Measurements from ENCODE around the gene STT3B. TPM values are rescaled to one million over a fixed set of nuclear protein-coding genes. Genes with fewer than 3 reads are reported as not detected.

Gene STT3B
- total and polyA plus RNA-seq, 2 of the 4 experiments (the other 2 are of a cell fraction) = 45.5 to 86.4 TPM

DNA sequence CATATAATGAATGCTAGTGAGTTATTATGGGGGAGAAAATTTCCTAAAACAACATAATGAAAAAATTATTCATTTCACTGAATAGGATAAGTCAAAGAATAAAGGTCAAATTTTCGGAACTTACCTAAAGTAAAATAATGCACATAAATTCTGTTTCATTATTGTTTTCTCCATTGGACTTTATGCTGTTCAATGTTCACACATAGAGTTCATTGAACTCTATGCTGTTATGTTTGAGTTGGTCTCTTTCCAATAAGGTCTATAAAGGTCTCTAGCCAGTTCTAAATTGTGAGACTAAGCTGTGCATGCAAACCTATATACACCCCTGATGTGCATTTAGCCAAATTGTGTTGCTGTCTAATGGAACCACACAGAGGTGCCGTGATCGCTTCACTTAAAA, 28.5 kb upstream of the STT3B start:
- no peak overlapping the region for H2BK5ac ChIP-seq (ENCODE audit: low read depth, low read length, poor library complexity, severe bottlenecking)
- peaks cover 11% of the 10 kb centered on the region for H3K27me3 ChIP-seq (ENCODE audit: control insufficient read depth, insufficient read depth, low read length)
- H3K9me1 ChIP-seq (ENCODE audit: insufficient read depth, low read length) = no peaks in the 10 kb centered on the region
- no peak overlapping the region for H3K4me3 ChIP-seq (ENCODE audit: insufficient read depth, low read depth, low read length)
- H3K18ac ChIP-seq (ENCODE audit: low read depth, low read length) = no peak overlapping the region
- ChIA-PET CTCF (no interaction called here), POLR2A (ENCODE audit: unreplicated experiment) (no interaction called here)
- no peak overlapping the region for H4K91ac ChIP-seq (ENCODE audit: insufficient read depth, low read depth, low read length)
- WGBS, 2 experiments (ENCODE audit: extremely low coverage in 2 of 2, insufficient read length in 1 of 2) = no CpG with 5 or more reads among the region's 3 CpGs
- H3K9ac ChIP-seq (ENCODE audit: low read depth, low read length) = no peak overlapping the region
- no peak overlapping the region for H2BK120ac ChIP-seq (ENCODE audit: low read depth, low read length)
- no peak overlapping the region for H3K14ac ChIP-seq (replicated peaks; ENCODE audit: low read depth, low read length)
- no peaks in the 10 kb centered on the region for H4K20me1 ChIP-seq (ENCODE audit: insufficient read depth, low read length)
- no peak overlapping the region for H3K4ac ChIP-seq (ENCODE audit: low read depth, low read length)
- H2BK20ac ChIP-seq (ENCODE audit: low read depth, low read length) = no peak overlapping the region
- H3K4me2 ChIP-seq (ENCODE audit: low read depth, low read length) = no peak overlapping the region
- no peak overlapping the region for H3K27ac ChIP-seq (ENCODE audit: insufficient read depth, low read length)
- ATAC-seq (ENCODE audit: low read depth) = no peak
- DNase-seq = no peak
- no peak overlapping the region for H3K56ac ChIP-seq (ENCODE audit: extremely low read depth, insufficient read depth, low read length)
- no peak overlapping the region for H2BK15ac ChIP-seq (ENCODE audit: low read depth, low read length)
- dilution Hi-C loops (cut with HindIII; ENCODE audit: low sequenced_read_pairs, unreplicated experiment) = no loop called here
- no TSS peak for BruUV-seq (replicated peaks)
- no peak overlapping the region for H2AK9ac ChIP-seq (replicated peaks; ENCODE audit: low read depth, low read length, poor library complexity)
- no peak overlapping the region for H2AFZ ChIP-seq (replicated peaks; ENCODE audit: low read length, poor library complexity)
- no peaks in the 10 kb centered on the region for H3K4me1 ChIP-seq (ENCODE audit: control insufficient read depth, insufficient read depth, low read length)
- H3K79me1 ChIP-seq (ENCODE audit: low read depth in 1 of 2, low read length in 2 of 2) = no peaks in the 10 kb centered on the region
- in situ Hi-C loops (cut with MboI; ENCODE audit: low sequenced_read_pairs) = no loop called here
- H4K5ac ChIP-seq (ENCODE audit: low read depth, low read length) = no peak overlapping the region
- H3K36me3 ChIP-seq (ENCODE audit: control insufficient read depth, insufficient read depth, low read length) = no peaks in the 10 kb centered on the region
- intact Hi-C loops (cut with micrococcal nuclease) = no loop called here
- TF ChIP-seq BHLHE40 (IDR thresholded peaks at IDR 0.05; ENCODE audit: low read depth, low read length) = no peak
- no peak for TF ChIP-seq CHD1 (IDR thresholded peaks at IDR 0.05; ENCODE audit: low read depth, low read length)
- TF ChIP-seq, protein P1, sequence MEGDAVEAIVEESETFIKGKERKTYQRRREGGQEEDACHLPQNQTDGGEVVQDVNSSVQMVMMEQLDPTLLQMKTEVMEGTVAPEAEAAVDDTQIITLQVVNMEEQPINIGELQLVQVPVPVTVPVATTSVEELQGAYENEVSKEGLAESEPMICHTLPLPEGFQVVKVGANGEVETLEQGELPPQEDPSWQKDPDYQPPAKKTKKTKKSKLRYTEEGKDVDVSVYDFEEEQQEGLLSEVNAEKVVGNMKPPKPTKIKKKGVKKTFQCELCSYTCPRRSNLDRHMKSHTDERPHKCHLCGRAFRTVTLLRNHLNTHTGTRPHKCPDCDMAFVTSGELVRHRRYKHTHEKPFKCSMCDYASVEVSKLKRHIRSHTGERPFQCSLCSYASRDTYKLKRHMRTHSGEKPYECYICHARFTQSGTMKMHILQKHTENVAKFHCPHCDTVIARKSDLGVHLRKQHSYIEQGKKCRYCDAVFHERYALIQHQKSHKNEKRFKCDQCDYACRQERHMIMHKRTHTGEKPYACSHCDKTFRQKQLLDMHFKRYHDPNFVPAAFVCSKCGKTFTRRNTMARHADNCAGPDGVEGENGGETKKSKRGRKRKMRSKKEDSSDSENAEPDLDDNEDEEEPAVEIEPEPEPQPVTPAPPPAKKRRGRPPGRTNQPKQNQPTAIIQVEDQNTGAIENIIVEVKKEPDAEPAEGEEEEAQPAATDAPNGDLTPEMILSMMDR (conservative IDR thresholded peaks at IDR 0.05; ENCODE audit: low read depth, low read length) = no peak
- TF ChIP-seq RFX5 (IDR thresholded peaks at IDR 0.05; ENCODE audit: low read depth, low read length) = no peak
- TF ChIP-seq RAD21 (IDR thresholded peaks at IDR 0.05; ENCODE audit: low read length) = no peak
- no peak for TF ChIP-seq RCOR1 (IDR thresholded peaks at IDR 0.05; ENCODE audit: insufficient replicate concordance, low read length)
- TF ChIP-seq MAZ (IDR thresholded peaks at IDR 0.05; ENCODE audit: borderline replicate concordance, low read depth, low read length) = no peak
- no peak overlapping the region for H2AK5ac ChIP-seq (ENCODE audit: low read depth, low read length)
- no peak overlapping the region for H4K8ac ChIP-seq (ENCODE audit: low read depth in 2 of 2, low read length in 2 of 2)
- no peak overlapping the region for H3K23ac ChIP-seq (ENCODE audit: low read depth, low read length)
- H3K9me3 ChIP-seq (ENCODE audit: control insufficient read depth, insufficient read depth, low read length) = no peaks in the 10 kb centered on the region
